ENCODE measurements around the gene DOK6.
"Not testable (repeated sequence)": the region's sequence is repeated elsewhere in the genome, so short reads cannot be mapped to it uniquely, and the experiment has no call there.

Gene DOK6

DNA sequence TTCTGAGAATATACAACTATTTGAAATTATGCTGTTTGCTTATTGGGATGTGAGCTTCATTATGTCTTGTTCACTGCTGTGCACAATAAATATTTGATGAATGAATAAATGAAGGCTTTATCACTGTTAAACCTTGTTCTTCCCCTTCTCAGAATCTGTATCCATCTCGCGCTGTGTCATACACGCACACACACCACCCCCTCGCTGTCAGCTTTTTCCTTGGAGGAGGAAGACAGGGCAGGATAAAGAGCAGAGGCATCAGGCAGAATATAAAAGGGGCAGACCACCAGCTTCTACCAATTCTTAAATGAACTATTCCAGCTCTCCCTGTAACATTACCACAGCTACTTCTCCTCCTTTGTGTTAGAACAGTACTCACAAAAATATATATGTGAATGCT lies 472.0 kb downstream of the DOK6 start:
- H3K27me3 Mint-ChIP-seq = no peaks in the 10 kb centered on the region
- intact Hi-C loops (cut with micrococcal nuclease) = no loop called here
- H3K9me3 Mint-ChIP-seq = no peaks in the 10 kb centered on the region
- H3K4me1 Mint-ChIP-seq (ENCODE audit: low read depth) = no peaks in the 10 kb centered on the region
- H3K4me3 Mint-ChIP-seq = no peak overlapping the region
- H3K27ac Mint-ChIP-seq = no peak overlapping the region
- peaks cover 40% of the 10 kb centered on the region for H3K36me3 Mint-ChIP-seq (ENCODE audit: low read depth)

DNA sequence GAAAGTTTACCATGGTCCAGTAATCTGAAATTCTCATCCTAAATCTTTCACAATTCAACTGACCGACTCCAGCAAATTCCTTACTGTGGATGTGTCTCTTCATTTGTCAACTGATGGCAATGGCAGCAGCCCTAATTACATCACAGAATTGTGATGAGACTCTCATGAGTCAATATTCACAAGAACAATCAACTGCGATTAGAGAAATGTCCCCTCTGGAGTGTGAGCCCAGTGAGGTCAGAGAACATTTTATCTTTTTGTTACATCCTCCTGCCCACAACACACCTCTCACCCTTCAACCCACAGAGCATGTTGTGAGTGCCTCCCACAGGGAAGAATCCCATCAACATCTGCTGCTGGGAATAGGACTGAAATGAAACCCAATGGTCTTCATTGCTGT lies 473.4 kb downstream of the DOK6 start:
- H3K9me3 Mint-ChIP-seq = peaks cover 6% of the 10 kb centered on the region
- H3K27ac Mint-ChIP-seq = no peak overlapping the region
- H3K4me1 Mint-ChIP-seq (ENCODE audit: low read depth) = no peaks in the 10 kb centered on the region
- no peaks in the 10 kb centered on the region for H3K27me3 Mint-ChIP-seq
- H3K4me3 Mint-ChIP-seq = no peak overlapping the region
- intact Hi-C loops (cut with micrococcal nuclease) = no loop called here
- H3K36me3 Mint-ChIP-seq (ENCODE audit: low read depth) = peaks cover 47% of the 10 kb centered on the region

DNA sequence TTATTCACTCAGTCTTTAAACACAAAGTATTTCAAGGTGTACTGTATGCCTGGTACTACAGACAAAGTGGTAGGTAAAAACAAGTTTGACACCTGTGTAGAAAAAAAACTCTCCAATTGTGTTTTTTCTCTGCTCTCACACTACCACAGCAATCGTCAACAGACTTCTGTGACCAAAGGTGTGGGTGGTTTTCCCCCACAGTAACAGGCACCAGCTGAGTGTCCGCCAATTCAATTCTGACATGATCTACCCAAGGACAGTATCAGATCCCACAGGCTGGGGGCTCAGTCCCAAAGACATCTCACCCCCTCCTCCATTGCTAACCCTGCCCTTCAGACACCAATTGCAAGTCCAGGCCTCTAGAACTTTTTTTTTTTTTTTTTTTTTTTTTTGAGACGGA lies 475.8 kb downstream of the DOK6 start:
- no peak overlapping the region for H3K4me3 Mint-ChIP-seq

DNA sequence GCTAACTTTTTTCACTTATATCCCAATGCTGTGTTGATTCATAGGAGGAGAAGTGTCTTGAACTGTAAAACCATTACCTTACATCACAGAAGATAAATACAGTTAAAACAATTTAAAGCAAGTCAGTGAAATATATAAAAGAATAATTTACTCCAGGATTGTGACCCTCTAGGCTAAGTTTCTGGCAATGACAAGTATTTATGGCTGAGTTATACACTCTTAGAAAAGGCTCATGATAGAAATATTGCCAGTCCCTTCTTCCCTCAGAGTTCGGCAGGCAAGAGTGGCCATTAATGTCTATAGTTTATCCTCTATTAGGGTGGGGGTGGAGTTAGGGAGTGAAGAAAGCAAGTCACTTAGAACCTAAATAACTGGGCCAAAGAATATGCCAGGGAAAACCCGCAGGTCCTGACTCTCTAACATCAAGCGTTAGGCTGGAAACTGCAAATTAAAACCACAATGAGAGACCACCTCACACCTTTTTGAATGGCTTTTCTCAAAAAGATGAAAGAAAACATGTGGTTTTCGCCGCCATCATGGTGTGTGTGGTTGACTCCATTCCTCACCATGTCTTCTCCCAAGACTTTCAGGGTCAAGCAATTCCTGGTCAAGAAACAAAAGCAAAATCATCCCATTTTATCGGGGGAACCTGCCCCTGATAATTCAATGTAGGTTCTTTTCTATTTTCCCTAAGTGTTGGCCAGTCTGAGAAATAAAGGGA lies 477.7 kb downstream of the DOK6 start:
- Mint-ChIP-seq H3K4me3 (no peak overlapping the region), H3K27me3 (no peaks in the 10 kb centered on the region), H3K36me3 (ENCODE audit: low read depth) (peaks cover 33% of the 10 kb centered on the region), H3K4me1 (ENCODE audit: low read depth) (peaks cover 6% of the 10 kb centered on the region), H3K27ac (no peak overlapping the region), H3K9me3 (peaks cover 18% of the 10 kb centered on the region)
- intact Hi-C loops (cut with micrococcal nuclease) = no loop called here

More for the DNA sequence above, 475.8 kb downstream of the DOK6 start:
- intact Hi-C loops (cut with micrococcal nuclease) = no loop called here
- H3K36me3 Mint-ChIP-seq (ENCODE audit: low read depth) = peaks cover 44% of the 10 kb centered on the region
- H3K27me3 Mint-ChIP-seq = no peaks in the 10 kb centered on the region
- peak overlapping the region; percentile 25 for H3K27ac Mint-ChIP-seq
- peaks cover 6% of the 10 kb centered on the region for H3K4me1 Mint-ChIP-seq (ENCODE audit: low read depth)
- H3K9me3 Mint-ChIP-seq = peaks cover 18% of the 10 kb centered on the region

DNA sequence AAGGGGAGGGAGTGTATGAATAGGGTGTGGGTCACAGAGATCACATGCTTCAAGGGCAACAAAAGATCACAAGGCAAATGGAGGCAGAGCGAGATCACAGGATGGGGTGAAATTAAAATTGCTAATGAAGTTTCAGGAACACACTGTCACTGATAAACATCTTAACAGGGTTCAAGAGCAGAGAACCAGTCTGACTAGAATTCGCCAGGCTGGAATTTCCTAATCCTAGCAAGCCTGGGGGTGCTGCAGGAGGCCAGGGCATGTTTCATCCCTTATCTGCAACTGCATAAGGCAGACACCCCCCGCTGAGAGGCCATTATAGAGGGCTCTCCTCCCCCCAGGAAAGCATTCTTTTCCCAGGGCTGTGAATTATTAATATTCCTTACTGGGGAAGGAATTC lies 478.4 kb downstream of the DOK6 start:
- H3K4me3 Mint-ChIP-seq; H3K27me3 Mint-ChIP-seq; intact Hi-C loops (cut with micrococcal nuclease); H3K4me1 Mint-ChIP-seq (ENCODE audit: low read depth); H3K27ac Mint-ChIP-seq: not testable (repeated sequence)
- peaks cover 18% of the 10 kb centered on the region for H3K9me3 Mint-ChIP-seq
- peaks cover 33% of the 10 kb centered on the region for H3K36me3 Mint-ChIP-seq (ENCODE audit: low read depth)

DNA sequence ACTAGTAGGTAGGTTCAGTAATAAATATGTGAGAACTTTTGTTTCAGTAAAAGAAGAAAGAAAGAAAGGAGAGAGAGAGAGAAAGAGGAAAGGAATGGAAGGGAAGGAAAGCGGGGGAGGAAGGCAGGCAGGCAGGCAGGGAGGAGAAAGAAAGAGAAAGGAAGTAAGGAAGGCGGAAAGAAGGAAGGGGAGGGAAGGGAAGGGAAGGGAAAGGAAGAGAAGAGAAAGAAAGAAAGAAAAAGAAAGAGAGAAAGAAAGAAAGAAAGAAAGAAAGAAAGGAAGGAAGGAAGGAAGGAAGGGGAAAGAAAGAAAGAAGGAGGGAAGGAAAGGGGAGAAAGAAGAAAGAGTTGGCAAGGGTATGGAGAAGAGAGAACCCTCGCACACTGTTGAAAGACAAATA lies 479.4 kb downstream of the DOK6 start:
- intact Hi-C loops (cut with micrococcal nuclease) = no loop called here
- H3K27me3 Mint-ChIP-seq = no peaks in the 10 kb centered on the region
- H3K27ac Mint-ChIP-seq = no peak overlapping the region
- peaks cover 35% of the 10 kb centered on the region for H3K36me3 Mint-ChIP-seq (ENCODE audit: low read depth)
- H3K4me1 Mint-ChIP-seq (ENCODE audit: low read depth) = peaks cover 7% of the 10 kb centered on the region
- no peak overlapping the region for H3K4me3 Mint-ChIP-seq
- H3K9me3 Mint-ChIP-seq = peaks cover 18% of the 10 kb centered on the region

DNA sequence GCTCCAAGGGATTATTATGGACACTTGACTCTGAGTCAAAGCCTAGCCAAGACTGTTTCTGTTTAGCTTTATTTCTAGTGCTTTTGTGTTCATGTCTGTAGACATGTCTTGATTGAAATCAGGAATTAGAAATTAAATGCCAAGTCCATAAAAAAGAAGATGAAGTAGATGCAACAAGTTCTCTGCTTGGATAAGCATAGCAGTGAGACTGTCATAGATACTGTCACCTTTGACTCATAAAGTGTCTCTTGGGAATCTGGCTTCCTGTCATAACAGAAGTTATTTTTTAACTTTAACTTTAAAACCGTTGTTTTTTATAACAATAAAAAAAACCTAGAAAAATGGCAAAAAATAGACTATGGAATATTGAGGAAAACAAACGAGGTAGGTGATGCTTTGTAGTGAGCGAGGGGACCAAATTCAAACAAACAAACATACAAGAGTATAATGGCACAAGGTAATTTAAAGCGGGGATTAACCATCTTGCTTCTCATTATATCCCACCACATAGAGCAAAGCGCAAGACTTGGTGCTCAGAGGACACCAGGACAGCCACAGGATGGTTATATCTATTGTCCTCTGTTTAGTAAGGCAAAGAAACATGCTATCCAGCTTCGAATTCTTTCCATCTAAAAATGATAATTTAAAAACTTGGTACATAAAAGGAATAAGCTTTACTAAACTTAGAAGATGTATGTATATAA lies 482.4 kb downstream of the DOK6 start:
- Mint-ChIP-seq H3K27ac (no peak overlapping the region), H3K9me3 (peaks cover 18% of the 10 kb centered on the region), H3K4me3 (no peak overlapping the region), H3K27me3 (no peaks in the 10 kb centered on the region), H3K36me3 (ENCODE audit: low read depth) (peaks cover 36% of the 10 kb centered on the region), H3K4me1 (ENCODE audit: low read depth) (peaks cover 17% of the 10 kb centered on the region)
- intact Hi-C loops (cut with micrococcal nuclease) = no loop called here

DNA sequence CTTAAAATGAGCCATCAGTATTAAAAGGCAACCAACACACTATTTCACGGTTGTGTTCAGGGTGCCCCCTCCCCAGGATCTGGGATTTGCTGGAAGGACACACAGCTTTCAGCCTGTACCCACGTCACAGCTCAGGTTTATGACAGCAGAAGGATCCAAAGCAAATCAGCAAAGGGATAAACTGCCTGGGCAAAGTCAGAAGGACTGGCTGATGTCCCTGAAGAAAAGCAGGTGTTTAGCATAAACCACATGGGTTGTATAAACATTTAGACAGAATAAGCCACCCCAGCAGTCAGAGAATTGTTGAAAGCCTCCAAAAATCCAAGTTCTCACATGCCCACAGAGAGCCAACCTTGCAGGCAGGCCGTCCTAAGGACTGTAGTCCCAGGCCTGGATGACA lies 483.1 kb downstream of the DOK6 start:
- peaks cover 15% of the 10 kb centered on the region for H3K9me3 Mint-ChIP-seq
- H3K27ac Mint-ChIP-seq = no peak overlapping the region
- intact Hi-C loops (cut with micrococcal nuclease) = no loop called here
- H3K27me3 Mint-ChIP-seq = no peaks in the 10 kb centered on the region
- H3K4me3 Mint-ChIP-seq = no peak overlapping the region
- H3K36me3 Mint-ChIP-seq (ENCODE audit: low read depth) = peaks cover 32% of the 10 kb centered on the region
- H3K4me1 Mint-ChIP-seq (ENCODE audit: low read depth) = peaks cover 17% of the 10 kb centered on the region

DNA sequence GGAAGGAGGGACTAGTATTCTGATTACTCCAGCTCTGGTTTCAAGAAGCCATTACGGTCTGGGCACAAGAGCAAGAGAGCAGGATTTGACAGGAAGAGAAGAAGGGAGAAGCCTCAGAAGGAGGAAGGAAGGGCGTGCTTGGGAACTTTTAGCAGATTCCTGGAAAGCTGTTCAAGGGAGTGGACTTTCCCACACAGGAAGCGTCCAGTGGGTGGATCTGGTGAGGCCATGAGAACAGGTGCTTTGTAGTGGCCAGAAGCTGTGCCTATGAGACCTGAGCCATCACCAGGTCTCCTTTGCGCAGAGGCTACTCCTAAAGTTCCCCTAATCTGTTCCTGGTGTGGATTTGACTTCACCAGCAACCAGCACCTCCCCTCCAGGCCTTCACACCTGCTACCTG lies 484.7 kb downstream of the DOK6 start:
- no peaks in the 10 kb centered on the region for H3K27me3 Mint-ChIP-seq
- peaks cover under 1% of the 10 kb centered on the region for H3K9me3 Mint-ChIP-seq
- no peak overlapping the region for H3K4me3 Mint-ChIP-seq
- peaks cover 11% of the 10 kb centered on the region for H3K4me1 Mint-ChIP-seq (ENCODE audit: low read depth)
- no peak overlapping the region for H3K27ac Mint-ChIP-seq
- intact Hi-C loops (cut with micrococcal nuclease) = no loop called here
- H3K36me3 Mint-ChIP-seq (ENCODE audit: low read depth) = peaks cover 19% of the 10 kb centered on the region

DNA sequence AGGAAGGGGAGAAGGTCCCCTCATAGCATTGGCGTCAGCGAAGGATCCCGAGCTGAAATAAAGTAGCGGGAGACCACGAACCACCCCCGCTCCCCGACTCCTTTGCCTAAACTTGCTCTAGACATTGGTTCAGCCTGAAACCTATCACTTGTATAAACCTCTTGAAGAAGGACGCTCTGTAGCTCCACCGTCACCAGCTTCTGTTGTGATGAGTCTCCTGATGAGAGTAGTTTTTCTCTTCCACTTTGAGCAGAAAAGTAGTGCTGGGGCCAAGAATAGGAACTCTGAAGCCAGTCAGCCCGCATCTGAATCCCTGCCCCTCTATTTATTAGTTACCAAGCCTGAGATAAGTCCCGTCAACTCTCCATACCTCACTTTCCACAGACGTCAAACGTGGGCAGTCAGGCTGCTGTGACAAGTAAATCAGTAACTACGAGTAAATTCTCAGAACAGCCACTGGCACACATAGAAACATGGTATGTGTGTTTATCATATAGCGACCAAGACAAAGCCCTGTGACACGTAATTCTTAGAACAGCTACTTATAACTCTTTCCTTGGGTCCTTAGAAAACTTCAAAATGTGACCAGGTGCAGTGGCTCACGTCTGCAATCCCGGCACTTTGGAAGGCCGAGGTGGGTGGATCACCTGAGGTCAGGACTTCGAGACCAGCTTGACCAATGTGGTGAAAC lies 485.3 kb downstream of the DOK6 start:
- intact Hi-C loops (cut with micrococcal nuclease) = no loop called here
- H3K36me3 Mint-ChIP-seq (ENCODE audit: low read depth) = peaks cover 22% of the 10 kb centered on the region
- H3K4me1 Mint-ChIP-seq (ENCODE audit: low read depth) = peaks cover 11% of the 10 kb centered on the region
- no peak overlapping the region for H3K27ac Mint-ChIP-seq
- H3K9me3 Mint-ChIP-seq = no peaks in the 10 kb centered on the region
- no peaks in the 10 kb centered on the region for H3K27me3 Mint-ChIP-seq
- H3K4me3 Mint-ChIP-seq = no peak overlapping the region

DNA sequence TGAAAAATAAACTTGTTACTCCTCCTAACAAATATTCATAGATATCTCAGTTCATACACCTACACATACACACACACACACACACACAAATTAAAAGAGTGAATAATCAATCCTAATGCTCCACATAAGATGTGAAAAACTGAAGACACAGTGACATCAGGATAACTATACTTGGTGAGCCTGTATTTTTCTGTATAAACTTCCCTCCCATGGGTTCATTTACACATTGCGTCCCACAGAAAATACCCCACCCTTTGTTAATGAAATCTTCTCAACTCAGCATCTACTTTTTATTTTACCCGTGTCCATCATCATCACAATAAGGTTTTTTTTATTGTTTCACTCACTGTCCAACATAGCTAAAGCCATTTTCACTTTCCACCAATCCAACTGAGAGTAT lies 486.6 kb downstream of the DOK6 start:
- Mint-ChIP-seq H3K4me1 (ENCODE audit: low read depth) (peaks cover 11% of the 10 kb centered on the region), H3K36me3 (ENCODE audit: low read depth) (peaks cover 33% of the 10 kb centered on the region), H3K4me3 (no peak overlapping the region), H3K27me3 (no peaks in the 10 kb centered on the region), H3K27ac (no peak overlapping the region), H3K9me3 (no peaks in the 10 kb centered on the region)
- intact Hi-C loops (cut with micrococcal nuclease) = no loop called here

DNA sequence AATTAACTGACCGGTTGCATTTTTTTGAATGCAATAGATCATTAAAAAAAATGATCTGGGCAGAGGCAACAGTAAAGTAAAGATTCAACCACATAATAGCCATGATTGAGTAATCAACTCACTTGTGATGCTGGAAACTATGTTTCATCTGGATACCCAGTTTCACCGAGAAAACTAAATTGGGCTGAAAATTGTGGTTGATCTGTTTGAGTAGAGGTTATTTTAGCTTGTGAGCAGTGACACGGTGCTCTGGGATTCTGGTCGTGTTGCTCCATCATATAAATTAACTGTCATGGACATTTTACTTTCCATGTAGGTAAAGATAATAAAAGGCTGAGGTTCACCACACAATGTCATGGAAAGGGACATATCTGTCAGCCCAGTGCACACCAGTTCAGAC lies 488.3 kb downstream of the DOK6 start:
- H3K9me3 Mint-ChIP-seq = no peaks in the 10 kb centered on the region
- peaks cover 16% of the 10 kb centered on the region for H3K4me1 Mint-ChIP-seq (ENCODE audit: low read depth)
- H3K36me3 Mint-ChIP-seq (ENCODE audit: low read depth) = peaks cover 50% of the 10 kb centered on the region
- H3K4me3 Mint-ChIP-seq = no peak overlapping the region
- intact Hi-C loops (cut with micrococcal nuclease) = no loop called here
- H3K27ac Mint-ChIP-seq = no peak overlapping the region
- H3K27me3 Mint-ChIP-seq = no peaks in the 10 kb centered on the region

DNA sequence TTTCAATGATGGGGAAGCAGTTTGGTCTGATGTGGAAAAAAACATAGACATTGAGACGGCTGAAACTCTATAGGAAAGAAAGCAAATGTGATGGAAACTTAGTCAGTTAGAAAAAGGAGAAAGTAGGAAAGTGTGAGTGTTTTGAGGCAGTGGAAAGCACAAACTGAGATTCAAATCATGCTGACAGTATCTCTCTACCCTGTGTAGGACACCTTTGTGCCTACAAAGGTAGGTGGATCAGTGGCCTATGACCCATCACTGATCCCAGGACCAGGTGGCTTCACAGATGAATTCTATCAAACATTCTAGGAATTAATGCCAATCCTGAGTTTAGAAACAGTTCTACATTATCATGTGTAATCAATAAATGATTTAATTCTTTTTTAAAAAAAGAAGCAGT lies 489.9 kb downstream of the DOK6 start:
- peaks cover 59% of the 10 kb centered on the region for H3K36me3 Mint-ChIP-seq (ENCODE audit: low read depth)
- peaks cover 10% of the 10 kb centered on the region for H3K4me1 Mint-ChIP-seq (ENCODE audit: low read depth)
- H3K4me3 Mint-ChIP-seq = no peak overlapping the region
- H3K9me3 Mint-ChIP-seq = no peaks in the 10 kb centered on the region
- no peaks in the 10 kb centered on the region for H3K27me3 Mint-ChIP-seq
- no peak overlapping the region for H3K27ac Mint-ChIP-seq
- intact Hi-C loops (cut with micrococcal nuclease) = no loop called here

DNA sequence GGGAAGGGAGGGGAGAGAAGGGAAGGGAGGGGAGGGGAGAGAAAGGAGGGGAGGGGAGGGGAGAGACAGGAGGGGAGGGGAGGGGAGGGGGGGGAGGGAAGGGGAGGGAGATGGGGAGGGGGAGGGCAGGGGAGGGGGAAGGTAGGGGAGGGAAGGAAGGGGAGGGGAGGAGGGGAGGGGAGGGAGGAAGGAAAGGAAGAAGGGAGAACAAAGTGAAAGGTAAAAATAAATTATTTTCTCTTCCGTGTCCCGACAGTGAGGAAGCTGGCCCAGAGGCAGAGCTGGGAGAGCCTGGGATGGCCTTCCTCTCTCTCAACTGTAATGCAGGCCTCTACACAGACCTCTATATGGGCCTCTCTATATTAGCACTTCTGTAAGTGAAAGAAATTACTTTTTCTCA lies 493.8 kb downstream of the DOK6 start:
- intact Hi-C loops (cut with micrococcal nuclease) = no loop called here
- Mint-ChIP-seq H3K36me3 (ENCODE audit: low read depth) (peaks cover 78% of the 10 kb centered on the region), H3K27ac (no peak overlapping the region), H3K9me3 (no peaks in the 10 kb centered on the region), H3K27me3 (no peaks in the 10 kb centered on the region), H3K4me1 (ENCODE audit: low read depth) (peaks cover 25% of the 10 kb centered on the region), H3K4me3 (no peak overlapping the region)
